LHCN-M2 (cell line): ENCODE measurements around the gene PPP1R14B. TPM values are rescaled to one million over a fixed set of nuclear protein-coding genes. Genes with fewer than 3 reads are reported as not detected.
"Not testable (repeated sequence)": the region's sequence is repeated elsewhere in the genome, so short reads cannot be mapped to it uniquely, and the experiment has no call there.

ENCODE experiments used
- DNase-seq: peaks from one replicate; pipeline ENCODE4 v3.0.0-alpha.2; 2012; ENCODE audit warnings: low read depth
- total RNA-seq: library from RNA; depleted of rRNA; stranded (reverse); fragments of >200 nt; gene quantifications from 2 replicates; pipeline ENCODE4 v1.2.3, GENCODE V29; 2014

The PPP1R14B gene
- total RNA-seq, 1 experiment from 2014 or later: 696 TPM

GRCh38 chr11:64261556-64262080 lies 14.9 kb upstream of the PPP1R14B start:
- DNase-seq: no peak

- DNase-seq: no peak
These were observed 13.5 kb upstream of the PPP1R14B start for GRCh38 chr11:64260147-64260708.

- peak; percentile 17 for DNase-seq
These were observed 12.9 kb upstream of the PPP1R14B start for GRCh38 chr11:64259533-64260067.

- no peak for DNase-seq
These were observed 12.3 kb upstream of the PPP1R14B start for GRCh38 chr11:64258946-64259532.

GRCh38 chr11:64258356-64258755 lies 11.6 kb upstream of the PPP1R14B start:
- DNase-seq: no peak

GRCh38 chr11:64256300-64256699 lies 9.6 kb upstream of the PPP1R14B start:
- DNase-seq: no peak

- no peak for DNase-seq
These were observed 8.7 kb upstream of the PPP1R14B start for GRCh38 chr11:64255135-64256128.

- no peak for DNase-seq
These were observed 7.6 kb upstream of the PPP1R14B start for GRCh38 chr11:64254326-64254725.

GRCh38 chr11:64253481-64253880 lies 6.7 kb upstream of the PPP1R14B start:
- DNase-seq: no peak

- DNase-seq: no peak
These were observed 6.3 kb upstream of the PPP1R14B start for GRCh38 chr11:64253043-64253442.

GRCh38 chr11:64252003-64252872 lies 5.5 kb upstream of the PPP1R14B start:
- no peak for DNase-seq

- no peak for DNase-seq
These were observed 4.9 kb upstream of the PPP1R14B start for GRCh38 chr11:64251753-64252002.

GRCh38 chr11:64251016-64251752 lies 4.4 kb upstream of the PPP1R14B start, which contains the start of gene PLCB3:
TSS of gene PLCB3 (plus strand) at chr11:64251530. CDS start at chr11:64251650, 120 bp downstream.
- DNase-seq: no peak

GRCh38 chr11:64250415-64251015 lies 3.8 kb upstream of the PPP1R14B start:
- no peak for DNase-seq

GRCh38 chr11:64249563-64250414 lies 3.0 kb upstream of the PPP1R14B start:
- DNase-seq: no peak

GRCh38 chr11:64249038-64249437 lies 2.3 kb upstream of the PPP1R14B start:
- no peak for DNase-seq

GRCh38 chr11:64248578-64248977 lies 1.8 kb upstream of the PPP1R14B start:
- DNase-seq: no peak

GRCh38 chr11:64247729-64248531 lies 1.2 kb upstream of the PPP1R14B start:
- DNase-seq: no peak

GRCh38 chr11:64246621-64246870 lies 197 bp downstream of the PPP1R14B start:
- DNase-seq: not testable (repeated sequence)
